K562 (cell line): Measurements from ENCODE around the gene FLCN. TPM values are rescaled to one million over a fixed set of nuclear protein-coding genes. Genes with fewer than 3 reads are reported as not detected.

ENCODE experiments used
- ATAC-seq: fragments of 200-7000 bp; cut with Tn5 transposase; 3 replicates; pipeline ENCODE4 v1.9.1; 2020; ENCODE audit warnings: moderate library complexity
- BruUV-seq: library from RNA; stranded (reverse); fragments of 400-500 nt; replicated peaks from 2 replicates; lab custom pipeline; 2021; lab: Mats Ljungman, UMichigan
- CTCF ChIA-PET: fragments of 300-600 bp; formaldehyde crosslinking; extraction: SDS; loops from one replicate; lab custom pipeline; 2021; ENCODE audit warnings: low intra/inter-chr PET ratio; lab: Yijun Ruan, JAX
- POLR2A ChIA-PET: fragments of 300-600, 350-650 bp; sonication (Branson Sonifier 250); formaldehyde crosslinking; extraction: SDS; loops from one replicate; lab custom pipeline; 2021; ENCODE audit warnings: antibody characterized with exemption, inconsistent platforms; lab: Yijun Ruan, JAX
- DNase-seq, 4 experiments: peaks; one replicate each; pipeline versions ENCODE4 v3.0.0 to v3.0.0-alpha.2; 2011 to 2018; ENCODE audit warnings: low spot score in 3 of 4, mixed read lengths in 3 of 4; ENCODE audit errors: extremely low read depth in 1 of 4
- FAIRE-seq: peaks from 2 replicates; lab custom pipeline; 2011; peaks lifted over from hg19 to GRCh38; lab: Jason Lieb, UNC
- H2AFZ ChIP-seq: 2 replicates; pipeline ENCODE4 v1.6.0; 2011; ENCODE audit warnings: low read depth, low read length, control low read depth, inconsistent platforms
- H3K27ac ChIP-seq: fragments of 200-600 bp; 3 replicates; pipeline ENCODE4 v1.8.0; 2011; ENCODE audit warnings: low read depth, mild to moderate bottlenecking, control low read depth, inconsistent platforms, low read length, moderate library complexity, mixed read lengths; ENCODE audit errors: extremely low read depth
- H3K27me3 ChIP-seq, 2 experiments: fragments of 300-600 bp in 1 of 2; 2 replicates in 1 of 2; 3 replicates in 1 of 2; pipeline versions ENCODE4 v1.6.0 to v1.8.0; 2011; ENCODE audit warnings: inconsistent platforms in 2 of 2, low read length in 2 of 2, mild to moderate bottlenecking in 1 of 2, mixed read lengths in 1 of 2, moderate library complexity in 1 of 2; ENCODE audit not compliant: control insufficient read depth in 2 of 2, insufficient read depth in 2 of 2
- H3K36me3 ChIP-seq: fragments of 300-600 bp; 3 replicates; pipeline ENCODE4 v1.8.0; 2011; ENCODE audit warnings: mild to moderate bottlenecking, low read length, inconsistent platforms; ENCODE audit not compliant: control insufficient read depth, insufficient read depth
- H3K4me1 ChIP-seq, 2 experiments: fragments of 200-600 bp in 1 of 2; replicated peaks in 1 of 2; 2 replicates in 1 of 2; 3 replicates in 1 of 2; pipeline versions ENCODE4 v1.5.1 to v1.8.0; 2011; ENCODE audit warnings: inconsistent platforms in 2 of 2, low read length in 2 of 2, mild to moderate bottlenecking in 1 of 2, mixed read lengths in 1 of 2, moderate library complexity in 1 of 2; ENCODE audit not compliant: control insufficient read depth in 2 of 2, insufficient read depth in 2 of 2
- H3K4me2 ChIP-seq: 2 replicates; pipeline ENCODE4 v1.6.1; 2011; ENCODE audit warnings: low read length, control low read depth, inconsistent platforms, mixed read lengths; ENCODE audit not compliant: insufficient read depth
- H3K4me3 ChIP-seq: fragments of 200-600 bp; sonication (generic), shearing (Covaris generic); 2 replicates; pipeline ENCODE4 v1.5.1; 2016; ENCODE audit warnings: control low read depth, inconsistent platforms
- H3K79me2 ChIP-seq: fragments of 200-600 bp; 3 replicates; pipeline ENCODE4 v1.8.0; 2011; ENCODE audit warnings: low read length, inconsistent platforms; ENCODE audit not compliant: control insufficient read depth, insufficient read depth
- H3K9ac ChIP-seq, 2 experiments: 2 replicates each; pipeline versions ENCODE4 v1.6.0 to v1.6.1; 2011; ENCODE audit warnings: low read depth in 2 of 2, low read length in 2 of 2, control low read depth in 1 of 2, inconsistent platforms in 1 of 2, mild to moderate bottlenecking in 1 of 2, mixed read lengths in 1 of 2; ENCODE audit not compliant: insufficient read depth in 1 of 2
- H3K9me1 ChIP-seq: one replicate; pipeline ENCODE4 v1.6.0; 2011; ENCODE audit warnings: inconsistent platforms, mild to moderate bottlenecking, low read length, moderate library complexity; ENCODE audit not compliant: control insufficient read depth, insufficient read depth
- H3K9me3 ChIP-seq: replicated peaks from 2 replicates; pipeline ENCODE4 v1.5.1; 2011; ENCODE audit warnings: low read depth, low read length, inconsistent platforms; ENCODE audit not compliant: control insufficient read depth, insufficient read depth
- H4K20me1 ChIP-seq: replicated peaks from 2 replicates; pipeline ENCODE4 v1.6.1; 2011; ENCODE audit warnings: low read length, inconsistent platforms, mixed read lengths; ENCODE audit not compliant: control insufficient read depth, insufficient read depth
- FOSL1 ChIP-seq: fragments of 200-800 bp; sonication (Bioruptor generic); conservative IDR thresholded peaks from 2 replicates; pipeline ENCODE4 v1.6.1; 2016; ENCODE audit warnings: missing genetic modification characterization, missing compliant biosample characterization
- FOXK1 ChIP-seq: sonication (generic); formaldehyde crosslinking; IDR thresholded peaks from 2 replicates; pipeline ENCODE4 v1.8.0; 2022; ENCODE audit warnings: missing genetic modification reagents, mild to moderate bottlenecking, borderline replicate concordance
- NCOA6 ChIP-seq: fragments of 450-650 bp; IDR thresholded peaks from 2 replicates; pipeline ENCODE4 v1.6.1; 2017; ENCODE audit warnings: mild to moderate bottlenecking
- RBM22 ChIP-seq: fragments of 200-400 bp; formaldehyde crosslinking; IDR thresholded peaks from 2 replicates; pipeline ENCODE4 v1.6.1; 2018; ENCODE audit warnings: low read length, low read depth; ENCODE audit not compliant: poor library complexity, severe bottlenecking
- ZNF197 ChIP-seq: fragments of 200-800 bp; sonication (Bioruptor generic); IDR thresholded peaks from 2 replicates; pipeline ENCODE4 v1.6.1; 2016; ENCODE audit warnings: low read depth, missing genetic modification characterization, missing compliant biosample characterization
- ZNF785 ChIP-seq: fragments of 250-450 bp; sonication (Bioruptor Pico); IDR thresholded peaks from 2 replicates; pipeline ENCODE4 v1.4.0; 2020; ENCODE audit warnings: mild to moderate bottlenecking
- WGBS: fragments of 100-300 bp; shearing (Covaris generic); methylation state at CpG from one replicate; pipeline ENCODE4 v1.1.6; 2016; ENCODE audit warnings: low coverage, mixed read lengths; ENCODE audit not compliant: insufficient coverage; ENCODE audit errors: missing lambda C conversion rate; 5-methylcytosine and 5-hydroxymethylcytosine counted together
- in situ Hi-C: fragments of 300-500 bp; cut with MboI; formaldehyde crosslinking; loops from 4 replicates; pipeline ENCODE4 v1.15.0; 2018; ENCODE audit warnings: inconsistent platforms, mixed read lengths
- intact Hi-C: fragments of 100-400 bp; cut with micrococcal nuclease; formaldehyde crosslinking; loops from 2 replicates; pipeline ENCODE4 v1.14.2; 2022
- polyA plus RNA-seq, 8 experiments: library from polyadenylated mRNA; depleted of rRNA in 4 of 8; stranded (reverse) in 5 of 8; unstranded in 3 of 8; fragments of >200 nt; fragmentation: Nextera tagmentation in 2 of 8; fragmentation: Illumina TruSeq in 1 of 8; extraction: Ambion mirVana in 2 of 8; extraction: Trizol in 1 of 8; gene quantifications; 2 replicates each; pipeline versions ENCODE4 v1.2.1 to v1.2.3, GENCODE V29; 2011 to 2014; ENCODE audit warnings: inconsistent platforms in 1 of 8, missing spikeins in 1 of 8
- total RNA-seq, 7 experiments: library from RNA; depleted of rRNA in 6 of 7; stranded (reverse); fragments of >200 nt in 6 of 7; fragmentation: Illumina TruSeq in 2 of 7; extraction: Trizol in 2 of 7; gene quantifications; 2 replicates each; pipeline versions ENCODE4 v1.2.1 to v1.2.3, GENCODE V29; 2011 to 2021; ENCODE audit warnings: low replicate concordance in 1 of 7
- TF ChIP-seq, protein P1 (sequence below): fragments of 450-650 bp; IDR thresholded peaks from 2 replicates; pipeline ENCODE4 v1.7.0; 2016; ENCODE audit warnings: borderline replicate concordance
- TF ChIP-seq, protein P2 (sequence below), 2 experiments: fragments of 450-650 bp in 1 of 2; sonication (generic) in 1 of 2; formaldehyde crosslinking in 1 of 2; IDR thresholded peaks in 1 of 2; conservative IDR thresholded peaks in 1 of 2; 2 replicates each; pipeline versions ENCODE4 v1.6.1 to v1.8.1; 2016 to 2023; ENCODE audit warnings: mild to moderate bottlenecking in 2 of 2, moderate library complexity in 2 of 2, inconsistent platforms in 1 of 2, missing genetic modification reagents in 1 of 2

The FLCN gene
- total and polyA plus RNA-seq, 9 of the 15 experiments (the other 6 are each of a cell fraction or from before 2014, with no cell fraction given): 1.6 to 33.5 (median 10.9) TPM

DNA sequence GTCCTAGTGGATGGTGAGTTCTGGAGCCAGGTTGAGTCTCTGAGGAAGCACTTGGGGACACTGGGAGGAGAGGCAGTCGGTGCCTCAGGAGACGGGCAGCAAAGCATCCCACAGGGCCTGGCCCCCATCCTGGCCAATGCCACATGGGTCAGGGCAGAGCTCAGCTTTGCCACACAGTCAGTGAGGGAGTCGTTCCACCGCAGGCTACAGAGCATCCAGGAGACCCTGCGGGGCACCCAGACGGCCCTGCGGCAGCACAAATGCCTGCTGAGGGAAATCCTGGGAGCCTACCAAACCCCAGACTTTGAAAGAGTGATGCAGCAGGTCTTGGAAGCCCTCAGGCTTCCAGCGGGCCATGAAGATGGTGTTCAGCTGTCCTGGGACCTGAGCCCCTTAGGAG, 70.5 kb downstream of the FLCN start:
- Histone ChIP-seq H2AFZ (no peak overlapping the region), H3K27me3 (no peaks in the 10 kb centered on the region), H3K9me1 (peaks cover 3% of the 10 kb centered on the region), H4K20me1 (no peaks in the 10 kb centered on the region), H3K27ac (no peak overlapping the region)
- DNase-seq: no peak
- no peak for TF ChIP-seq FOSL1 (tag)
- no peak for TF ChIP-seq ZNF785 (CRISPR knock-in tag)
- no peak for TF ChIP-seq NCOA6
- TF ChIP-seq, all 486 proteins: peak for 0
- POLR2A ChIA-PET: interaction anchor here (0.7 to 1.6 kb wide), 3 partner anchors 31 to 473 kb away, joined by 3 to 4 read pairs (median 3); no protein-coding TSS in a partner anchor
- no peak for FAIRE-seq
- Histone ChIP-seq H3K9me3 (no peaks in the 10 kb centered on the region), H3K4me3 (no peak overlapping the region), H3K4me2 (no peak overlapping the region), H3K9ac (no peak overlapping the region), H3K4me1 (peaks cover 0 to 4% of the 10 kb centered on the region in 2 experiments; a peak in 2 of 5 replicates), H3K36me3 (peaks cover 26% of the 10 kb centered on the region; the same call in 2 of the 3 replicates), H3K79me2 (no peaks in the 10 kb centered on the region)
- in situ Hi-C loops: no loop called here
- CTCF ChIA-PET: no interaction called here
- BruUV-seq: no TSS peak
- intact Hi-C loops: no loop called here
- WGBS: 81% methylated on average over 5 of the region's 8 CpGs
- ATAC-seq: no peak

DNA sequence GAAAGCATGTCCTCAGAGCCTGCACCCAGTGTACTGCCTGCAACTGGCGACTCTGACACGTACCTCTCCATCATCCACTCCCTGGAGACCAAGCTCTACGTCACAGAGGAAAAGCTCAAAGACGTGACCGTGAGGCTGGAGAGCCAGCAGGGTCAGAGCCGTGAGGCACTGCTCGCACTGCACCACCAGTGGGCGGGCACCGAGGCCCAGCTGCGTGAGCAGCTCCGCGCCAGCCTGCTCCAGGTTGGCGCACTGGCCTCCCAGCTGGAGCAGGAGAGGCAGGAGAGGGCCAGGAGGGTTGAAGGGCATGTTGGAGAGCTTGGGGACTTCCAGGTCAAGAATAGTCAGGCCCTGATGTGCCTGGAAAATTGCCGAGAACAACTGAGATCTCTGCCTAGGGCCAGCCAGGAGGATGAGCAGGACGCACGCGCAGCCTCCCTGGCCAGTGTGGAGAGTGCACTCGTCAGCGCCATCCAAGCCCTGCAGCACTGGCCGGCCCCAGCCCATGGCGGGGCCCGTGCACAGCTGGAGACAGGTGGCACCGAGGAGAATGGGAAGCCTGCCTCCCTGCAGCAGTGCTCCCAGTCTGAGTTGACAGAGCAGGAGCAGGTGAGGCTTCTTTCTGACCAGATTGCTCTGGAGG, 71.2 kb downstream of the FLCN start:
- ATAC-seq (no peak), DNase-seq (no peak), FAIRE-seq (no peak)
- no peaks in the 10 kb centered on the region for H3K79me2 ChIP-seq
- ChIA-PET CTCF (no interaction called here), POLR2A (interaction anchor here (0.6 to 0.7 kb wide), 2 partner anchors 32 to 56 kb away, joined by 3 read pairs; no protein-coding TSS in a partner anchor)
- peaks cover 3% of the 10 kb centered on the region for H3K9me1 ChIP-seq
- H3K4me2 ChIP-seq: no peak overlapping the region
- in situ Hi-C loops: no loop called here
- H3K9ac ChIP-seq: no peak overlapping the region
- peaks cover 0 to 4% of the 10 kb centered on the region in 2 experiments; a peak in 2 of 5 replicates for H3K4me1 ChIP-seq
- no peak overlapping the region for H3K27ac ChIP-seq
- no peaks in the 10 kb centered on the region for H3K27me3 ChIP-seq
- no peak overlapping the region for H2AFZ ChIP-seq
- H3K9me3 ChIP-seq: no peaks in the 10 kb centered on the region
- TF ChIP-seq RBM22 (peak; percentile 32), ZNF197 (CRISPR knock-in tag) (no peak), FOXK1 (CRISPR knock-in tag) (no peak)
- TF ChIP-seq, protein P1, sequence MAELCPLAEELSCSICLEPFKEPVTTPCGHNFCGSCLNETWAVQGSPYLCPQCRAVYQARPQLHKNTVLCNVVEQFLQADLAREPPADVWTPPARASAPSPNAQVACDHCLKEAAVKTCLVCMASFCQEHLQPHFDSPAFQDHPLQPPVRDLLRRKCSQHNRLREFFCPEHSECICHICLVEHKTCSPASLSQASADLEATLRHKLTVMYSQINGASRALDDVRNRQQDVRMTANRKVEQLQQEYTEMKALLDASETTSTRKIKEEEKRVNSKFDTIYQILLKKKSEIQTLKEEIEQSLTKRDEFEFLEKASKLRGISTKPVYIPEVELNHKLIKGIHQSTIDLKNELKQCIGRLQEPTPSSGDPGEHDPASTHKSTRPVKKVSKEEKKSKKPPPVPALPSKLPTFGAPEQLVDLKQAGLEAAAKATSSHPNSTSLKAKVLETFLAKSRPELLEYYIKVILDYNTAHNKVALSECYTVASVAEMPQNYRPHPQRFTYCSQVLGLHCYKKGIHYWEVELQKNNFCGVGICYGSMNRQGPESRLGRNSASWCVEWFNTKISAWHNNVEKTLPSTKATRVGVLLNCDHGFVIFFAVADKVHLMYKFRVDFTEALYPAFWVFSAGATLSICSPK: no peak
- TF ChIP-seq, protein P2, sequence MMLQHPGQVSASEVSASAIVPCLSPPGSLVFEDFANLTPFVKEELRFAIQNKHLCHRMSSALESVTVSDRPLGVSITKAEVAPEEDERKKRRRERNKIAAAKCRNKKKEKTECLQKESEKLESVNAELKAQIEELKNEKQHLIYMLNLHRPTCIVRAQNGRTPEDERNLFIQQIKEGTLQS (IDR thresholded peaks at IDR 0.05): no peak
- TF ChIP-seq, protein P2 (CRISPR knock-in tag; conservative IDR thresholded peaks at IDR 0.05): no peak
- no peak overlapping the region for H3K4me3 ChIP-seq
- BruUV-seq: no TSS peak
- intact Hi-C loops: no loop called here
- 91% methylated on average over 14 of the region's 23 CpGs for WGBS
- no peaks in the 10 kb centered on the region for H4K20me1 ChIP-seq
- peaks cover 27% of the 10 kb centered on the region; the same call in 2 of the 3 replicates for H3K36me3 ChIP-seq
